A549 (cell line): ENCODE measurements around the gene FGD5. TPM values are rescaled to one million over a fixed set of nuclear protein-coding genes. Genes with fewer than 3 reads are reported as not detected.

ENCODE experiments used
- ATAC-seq, 2 experiments: fragments of 200-7000 bp in 1 of 2; fragments of >200 bp in 1 of 2; cut with Nextera tagmentation in 1 of 2; cut with Tn5 transposase in 1 of 2; 3 replicates each; pipeline versions ENCODE4 v1.8.0 to v1.9.1; 2018 to 2020; ENCODE audit warnings: mild to moderate bottlenecking in 1 of 2, moderate library complexity in 1 of 2
- CTCF ChIA-PET: fragments of 300-600 bp; sonication (Branson Sonifier 250); formaldehyde crosslinking; extraction: SDS; loops from one replicate; lab custom pipeline; 2021; ENCODE audit warnings: antibody characterized with exemption, inconsistent platforms; lab: Yijun Ruan, JAX
- POLR2A ChIA-PET: fragments of 350-600 bp; formaldehyde crosslinking; extraction: SDS; loops from one replicate; lab custom pipeline; 2021; ENCODE audit warnings: antibody characterized with exemption, inconsistent platforms; lab: Yijun Ruan, JAX
- DNase-seq, 2 experiments: peaks; one replicate each; pipeline versions ENCODE4 v3.0.0 to v3.0.0-alpha.2; 2011 to 2016; ENCODE audit warnings: low read depth in 1 of 2, low spot score in 1 of 2
- FAIRE-seq: peaks from 2 replicates; lab custom pipeline; 2011; peaks lifted over from hg19 to GRCh38; lab: Jason Lieb, UNC
- H3K27ac ChIP-seq, 2 experiments: fragments of >200 bp; sonication (Bioruptor Twin); formaldehyde crosslinking; 3 replicates each; pipeline ENCODE4 v1.5.1; 2016 to 2017
- H3K4me1 ChIP-seq: fragments of >200 bp; sonication (Bioruptor Twin); formaldehyde crosslinking; 3 replicates; pipeline ENCODE4 v1.6.1; 2016
- H3K4me2 ChIP-seq: fragments of >200 bp; sonication (Bioruptor Twin); formaldehyde crosslinking; 3 replicates; pipeline ENCODE4 v1.6.1; 2016
- H3K4me3 ChIP-seq: fragments of >200 bp; sonication (Bioruptor Twin); formaldehyde crosslinking; 3 replicates; pipeline ENCODE4 v1.5.1; 2016
- H3K9me3 ChIP-seq: fragments of >200 bp; sonication (Bioruptor Twin); formaldehyde crosslinking; 3 replicates; pipeline ENCODE4 v1.6.1; 2016
- CBX2 ChIP-seq: fragments of 200-600 bp; sonication (generic); IDR thresholded peaks from 2 replicates; pipeline ENCODE4 v1.6.1; 2016; ENCODE audit warnings: low read depth, mild to moderate bottlenecking, borderline replicate concordance
- EHMT2 ChIP-seq: fragments of 200-600 bp; sonication (generic); IDR thresholded peaks from 2 replicates; pipeline ENCODE4 v1.6.1; 2016; ENCODE audit warnings: antibody characterized with exemption, low read depth, mild to moderate bottlenecking, moderate library complexity
- FOSL2 ChIP-seq, 2 experiments: fragments of 450-650 bp in 1 of 2; fragments of >200 bp in 1 of 2; sonication (Bioruptor Twin) in 1 of 2; formaldehyde crosslinking; IDR thresholded peaks; 2 replicates each; pipeline versions ENCODE4 v1.5.0 to v1.6.1; 2016 to 2020; ENCODE audit warnings: mild to moderate bottlenecking in 1 of 2, moderate library complexity in 1 of 2
- FOXS1 ChIP-seq: fragments of 250-450 bp; sonication (Bioruptor Pico); IDR thresholded peaks from 2 replicates; pipeline ENCODE4 v1.5.0; 2020; ENCODE audit warnings: mild to moderate bottlenecking, moderate library complexity
- HOXB5 ChIP-seq: fragments of 250-450 bp; sonication (Bioruptor Pico); IDR thresholded peaks from 2 replicates; pipeline ENCODE4 v1.5.0; 2020; ENCODE audit warnings: mild to moderate bottlenecking, moderate library complexity
- KDM5A ChIP-seq: fragments of 200-600 bp; sonication (generic); IDR thresholded peaks from 2 replicates; pipeline ENCODE4 v1.6.1; 2016; ENCODE audit warnings: antibody characterized with exemption, mild to moderate bottlenecking
- NPAS2 ChIP-seq: fragments of 250-450 bp; sonication (Bioruptor Pico); IDR thresholded peaks from 2 replicates; pipeline ENCODE4 v1.8.0; 2022; ENCODE audit warnings: mild to moderate bottlenecking, moderate library complexity, borderline replicate concordance
- PBX3 ChIP-seq: IDR thresholded peaks from 2 replicates; pipeline ENCODE4 v1.6.1; 2012
- PHF8 ChIP-seq: fragments of 200-600 bp; sonication (generic); IDR thresholded peaks from 2 replicates; pipeline ENCODE4 v1.6.1; 2016; ENCODE audit warnings: low read depth, mild to moderate bottlenecking, antibody characterized with exemption, moderate library complexity, borderline replicate concordance
- RAD21 ChIP-seq, 2 experiments: fragments of >200 bp in 1 of 2; sonication (Bioruptor Twin) in 1 of 2; formaldehyde crosslinking in 1 of 2; IDR thresholded peaks in 1 of 2; conservative IDR thresholded peaks in 1 of 2; 2 replicates in 1 of 2; 3 replicates in 1 of 2; pipeline ENCODE4 v1.6.1; 2012 to 2018; ENCODE audit warnings: inconsistent platforms in 1 of 2
- RFX5 ChIP-seq: fragments of 450-650 bp; IDR thresholded peaks from 2 replicates; pipeline ENCODE4 v1.7.1; 2014; ENCODE audit warnings: antibody characterized with exemption, mild to moderate bottlenecking, moderate library complexity
- TFCP2L1 ChIP-seq: fragments of 250-450 bp; sonication (Bioruptor Pico); IDR thresholded peaks from 2 replicates; pipeline ENCODE4 v1.5.0; 2021; ENCODE audit warnings: mild to moderate bottlenecking
- TP53 ChIP-seq: fragments of 250-450 bp; sonication (Bioruptor Pico); IDR thresholded peaks from 2 replicates; pipeline ENCODE4 v1.5.0; 2021; ENCODE audit warnings: mild to moderate bottlenecking, moderate library complexity
- WGBS: methylation state at CpG from one replicate; pipeline ENCODE4 v1.1.6; 2017; ENCODE audit errors: missing lambda C conversion rate; 5-methylcytosine and 5-hydroxymethylcytosine counted together
- polyA minus RNA-seq: library from RNA; depleted of rRNA, polyadenylated mRNA; stranded (reverse); fragments of >200 nt; gene quantifications from 2 replicates; pipeline ENCODE4 v1.2.3, GENCODE V29; 2011; rRNA and poly(A)+ RNA removed
- polyA plus RNA-seq, 4 experiments: library from polyadenylated mRNA; depleted of rRNA in 3 of 4; stranded (reverse); fragments of >200 nt; fragmentation: RNase III in 1 of 4; extraction: RNeasy Plus Mini Kit Qiagen cat#74134 plus additional on column Dnase treatment in 1 of 4; gene quantifications; 2 replicates in 3 of 4; 3 replicates in 1 of 4; pipeline ENCODE4 v1.2.3, GENCODE V29; 2011 to 2017
- TF ChIP-seq, protein P1 (sequence below): fragments of 250-450 bp; sonication (Bioruptor Pico); IDR thresholded peaks from 2 replicates; pipeline ENCODE4 v1.5.0; 2021; ENCODE audit warnings: mild to moderate bottlenecking, moderate library complexity, borderline replicate concordance
- TF ChIP-seq, protein P2 (sequence below): fragments of 250-450 bp; sonication (Bioruptor Pico); IDR thresholded peaks from 2 replicates; pipeline ENCODE4 v1.5.0; 2020; ENCODE audit warnings: low read depth, mild to moderate bottlenecking, moderate library complexity
- TF ChIP-seq, protein P3 (sequence below): IDR thresholded peaks from 2 replicates; pipeline ENCODE4 v1.6.1; 2012; ENCODE audit warnings: low read depth, borderline replicate concordance
- TF ChIP-seq, protein P4 (sequence below): fragments of >200 bp; sonication (Bioruptor Twin); formaldehyde crosslinking; IDR thresholded peaks from 2 replicates; pipeline ENCODE4 v1.6.1; 2016

Gene FGD5, protein sequence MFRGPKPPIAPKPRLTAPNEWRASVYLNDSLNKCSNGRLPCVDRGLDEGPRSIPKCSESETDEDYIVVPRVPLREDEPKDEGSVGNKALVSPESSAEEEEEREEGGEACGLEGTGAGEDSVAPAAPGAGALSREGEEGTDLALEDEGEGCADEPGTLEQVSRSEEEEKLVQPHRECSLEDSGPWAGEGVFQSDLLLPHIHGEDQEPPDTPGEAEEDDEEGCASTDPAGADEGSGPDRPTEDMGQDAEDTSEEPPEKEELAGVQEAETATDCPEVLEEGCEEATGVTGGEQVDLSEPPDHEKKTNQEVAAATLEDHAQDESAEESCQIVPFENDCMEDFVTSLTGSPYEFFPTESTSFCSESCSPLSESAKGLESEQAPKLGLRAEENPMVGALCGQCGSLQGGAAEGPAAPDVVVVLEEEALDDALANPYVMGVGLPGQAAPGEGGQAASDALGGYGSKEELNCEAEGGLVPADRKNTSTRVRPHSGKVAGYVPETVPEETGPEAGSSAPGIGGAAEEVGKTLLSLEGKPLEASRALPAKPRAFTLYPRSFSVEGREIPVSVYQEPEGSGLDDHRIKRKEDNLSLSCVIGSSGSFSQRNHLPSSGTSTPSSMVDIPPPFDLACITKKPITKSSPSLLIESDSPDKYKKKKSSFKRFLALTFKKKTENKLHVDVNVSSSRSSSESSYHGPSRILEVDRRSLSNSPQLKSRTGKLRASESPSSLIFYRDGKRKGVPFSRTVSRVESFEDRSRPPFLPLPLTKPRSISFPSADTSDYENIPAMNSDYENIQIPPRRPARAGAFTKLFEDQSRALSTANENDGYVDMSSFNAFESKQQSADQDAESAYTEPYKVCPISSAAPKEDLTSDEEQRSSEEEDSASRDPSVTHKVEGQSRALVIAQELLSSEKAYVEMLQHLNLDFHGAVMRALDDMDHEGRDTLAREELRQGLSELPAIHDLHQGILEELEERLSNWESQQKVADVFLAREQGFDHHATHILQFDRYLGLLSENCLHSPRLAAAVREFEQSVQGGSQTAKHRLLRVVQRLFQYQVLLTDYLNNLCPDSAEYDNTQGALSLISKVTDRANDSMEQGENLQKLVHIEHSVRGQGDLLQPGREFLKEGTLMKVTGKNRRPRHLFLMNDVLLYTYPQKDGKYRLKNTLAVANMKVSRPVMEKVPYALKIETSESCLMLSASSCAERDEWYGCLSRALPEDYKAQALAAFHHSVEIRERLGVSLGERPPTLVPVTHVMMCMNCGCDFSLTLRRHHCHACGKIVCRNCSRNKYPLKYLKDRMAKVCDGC (N-terminal part only)
- 0.13 and 0.16 TPM in 2 replicates for polyA plus RNA-seq (2011; rRNA removed)
- polyA plus RNA-seq (2012; cell fraction: cytosol; rRNA removed): 0.01 and 0.03 TPM in 2 replicates
- polyA plus RNA-seq (2012; cell fraction: nucleus; rRNA removed): 0.02 and 0.05 TPM in 2 replicates
- not detected in 3 replicates for polyA plus RNA-seq (2017; fragmentation: RNase III; extraction: RNeasy Plus Mini Kit Qiagen cat#74134 plus additional on column Dnase treatment)
- polyA minus RNA-seq: 0.12 and 0.58 TPM in 2 replicates

DNA sequence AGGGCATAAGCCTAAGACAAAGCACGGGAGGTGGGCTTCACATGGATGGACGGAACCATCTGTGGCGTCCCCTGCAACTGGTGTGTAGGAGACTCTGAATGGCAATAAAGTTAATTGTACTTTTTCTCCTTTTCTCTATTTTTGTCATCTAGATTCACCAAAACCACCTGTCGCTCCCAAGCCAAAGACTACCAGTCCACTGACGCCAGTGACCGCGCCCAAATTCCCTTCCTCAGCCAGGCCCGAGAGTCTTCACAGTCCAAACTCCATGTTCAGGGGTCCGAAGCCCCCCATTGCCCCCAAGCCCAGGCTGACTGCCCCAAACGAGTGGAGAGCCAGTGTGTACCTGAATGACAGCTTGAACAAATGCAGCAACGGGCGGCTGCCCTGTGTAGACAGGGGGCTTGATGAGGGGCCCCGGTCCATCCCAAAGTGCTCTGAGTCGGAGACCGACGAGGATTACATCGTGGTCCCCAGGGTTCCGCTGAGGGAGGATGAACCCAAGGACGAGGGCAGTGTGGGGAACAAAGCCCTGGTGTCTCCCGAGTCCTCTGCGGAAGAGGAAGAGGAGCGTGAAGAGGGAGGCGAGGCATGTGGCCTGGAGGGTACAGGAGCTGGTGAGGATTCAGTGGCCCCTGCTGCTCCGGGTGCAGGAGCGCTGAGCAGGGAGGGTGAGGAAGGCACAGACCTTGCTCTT is at the start of gene FGD5:
FGD5 (plus strand) TSS at position 159 of the 697 bp plus-strand sequence; CDS start at position 269, 110 bp downstream.
- DNase-seq (no peak), ATAC-seq (no peak), FAIRE-seq (no peak)
- H3K4me3 ChIP-seq: no peak within 1 kb of the TSS
- no peaks in the 10 kb centered on the region for H3K4me1 ChIP-seq
- H3K27ac ChIP-seq: no peak within 1 kb of the TSS
- ChIA-PET CTCF (no interaction called here), POLR2A (no interaction called here)
- no peaks in the 10 kb centered on the region for H3K9me3 ChIP-seq
- TF ChIP-seq RFX5 (no peak), PHF8 (no peak), CBX2 (no peak), FOSL2 (IDR thresholded peaks at IDR 0.05) (no peak), FOSL2 (CRISPR knock-in tag; IDR thresholded peaks at IDR 0.05) (no peak), PBX3 (no peak), TFCP2L1 (CRISPR knock-in tag) (no peak), FOXS1 (CRISPR knock-in tag) (no peak), KDM5A (no peak), NPAS2 (CRISPR knock-in tag) (no peak), EHMT2 (no peak), RAD21 (conservative IDR thresholded peaks at IDR 0.05 in 1 of 2, IDR thresholded peaks at IDR 0.05 in 1 of 2) (no peak), HOXB5 (CRISPR knock-in tag) (no peak), TP53 (CRISPR knock-in tag) (no peak)
- TF ChIP-seq, protein P1, sequence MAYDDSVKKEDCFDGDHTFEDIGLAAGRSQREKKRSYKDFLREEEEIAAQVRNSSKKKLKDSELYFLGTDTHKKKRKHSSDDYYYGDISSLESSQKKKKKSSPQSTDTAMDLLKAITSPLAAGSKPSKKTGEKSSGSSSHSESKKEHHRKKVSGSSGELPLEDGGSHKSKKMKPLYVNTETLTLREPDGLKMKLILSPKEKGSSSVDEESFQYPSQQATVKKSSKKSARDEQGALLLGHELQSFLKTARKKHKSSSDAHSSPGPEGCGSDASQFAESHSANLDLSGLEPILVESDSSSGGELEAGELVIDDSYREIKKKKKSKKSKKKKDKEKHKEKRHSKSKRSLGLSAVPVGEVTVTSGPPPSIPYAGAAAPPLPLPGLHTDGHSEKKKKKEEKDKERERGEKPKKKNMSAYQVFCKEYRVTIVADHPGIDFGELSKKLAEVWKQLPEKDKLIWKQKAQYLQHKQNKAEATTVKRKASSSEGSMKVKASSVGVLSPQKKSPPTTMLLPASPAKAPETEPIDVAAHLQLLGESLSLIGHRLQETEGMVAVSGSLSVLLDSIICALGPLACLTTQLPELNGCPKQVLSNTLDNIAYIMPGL (CRISPR knock-in tag): no peak
- TF ChIP-seq, protein P2, sequence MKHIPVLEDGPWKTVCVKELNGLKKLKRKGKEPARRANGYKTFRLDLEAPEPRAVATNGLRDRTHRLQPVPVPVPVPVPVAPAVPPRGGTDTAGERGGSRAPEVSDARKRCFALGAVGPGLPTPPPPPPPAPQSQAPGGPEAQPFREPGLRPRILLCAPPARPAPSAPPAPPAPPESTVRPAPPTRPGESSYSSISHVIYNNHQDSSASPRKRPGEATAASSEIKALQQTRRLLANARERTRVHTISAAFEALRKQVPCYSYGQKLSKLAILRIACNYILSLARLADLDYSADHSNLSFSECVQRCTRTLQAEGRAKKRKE (CRISPR knock-in tag): no peak
- TF ChIP-seq, protein P3, sequence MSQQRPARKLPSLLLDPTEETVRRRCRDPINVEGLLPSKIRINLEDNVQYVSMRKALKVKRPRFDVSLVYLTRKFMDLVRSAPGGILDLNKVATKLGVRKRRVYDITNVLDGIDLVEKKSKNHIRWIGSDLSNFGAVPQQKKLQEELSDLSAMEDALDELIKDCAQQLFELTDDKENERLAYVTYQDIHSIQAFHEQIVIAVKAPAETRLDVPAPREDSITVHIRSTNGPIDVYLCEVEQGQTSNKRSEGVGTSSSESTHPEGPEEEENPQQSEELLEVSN: no peak
- TF ChIP-seq, protein P4, sequence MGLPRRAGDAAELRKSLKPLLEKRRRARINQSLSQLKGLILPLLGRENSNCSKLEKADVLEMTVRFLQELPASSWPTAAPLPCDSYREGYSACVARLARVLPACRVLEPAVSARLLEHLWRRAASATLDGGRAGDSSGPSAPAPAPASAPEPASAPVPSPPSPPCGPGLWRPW: no peak
- TF ChIP-seq, all 56 proteins: peak for 0
- 38% methylated on average over 25 of the region's 25 CpGs for WGBS
- no peak within 1 kb of the TSS for H3K4me2 ChIP-seq
